HG03575 (cell line): ENCODE data around the gene NPHP4.
"Not testable (repeated sequence)": the region's sequence is repeated elsewhere in the genome, so short reads cannot be mapped to it uniquely, and the experiment has no call there.

Experiments
- ATAC-seq: cut with Tn5 transposase; IDR thresholded peaks from one replicate; pipeline ENCODE4 v1.9.1; 2021; ENCODE audit not compliant: unreplicated experiment, insufficient number of reproducible peaks, low FRiP score; ENCODE audit errors: extremely low read depth

The NPHP4 gene

GRCh38 chr1:5857508-5858090 is 134.6 kb downstream of the NPHP4 start:
- no peak for ATAC-seq

- no peak for ATAC-seq
Measured at GRCh38 chr1:5857011-5857410, 135.2 kb downstream of the NPHP4 start.

GRCh38 chr1:5856246-5856815 is 135.9 kb downstream of the NPHP4 start:
- no peak for ATAC-seq

GRCh38 chr1:5855196-5855897 is 136.9 kb downstream of the NPHP4 start:
- ATAC-seq, result no peak

- ATAC-seq, result no peak
Measured at GRCh38 chr1:5854754-5855153, 137.5 kb downstream of the NPHP4 start.

- not testable (repeated sequence) for ATAC-seq
Measured at GRCh38 chr1:5853858-5854257, 138.4 kb downstream of the NPHP4 start.

- ATAC-seq, result no peak
Measured at GRCh38 chr1:5850503-5850902, 141.7 kb downstream of the NPHP4 start.

GRCh38 chr1:5849550-5849949 is 142.7 kb downstream of the NPHP4 start:
- ATAC-seq, result no peak

GRCh38 chr1:5847013-5847659 is 145.1 kb downstream of the NPHP4 start:
- ATAC-seq, result no peak

GRCh38 chr1:5845376-5845775 is 146.8 kb downstream of the NPHP4 start:
- no peak for ATAC-seq

GRCh38 chr1:5844442-5844841 is 147.8 kb downstream of the NPHP4 start:
- no peak for ATAC-seq

GRCh38 chr1:5843521-5844096 is 148.6 kb downstream of the NPHP4 start:
- ATAC-seq, result no peak

GRCh38 chr1:5842679-5843078 is 149.5 kb downstream of the NPHP4 start:
- ATAC-seq, result no peak

GRCh38 chr1:5840551-5841001 is 151.6 kb downstream of the NPHP4 start:
- ATAC-seq, result no peak

GRCh38 chr1:5839881-5840550 is 152.2 kb downstream of the NPHP4 start:
- ATAC-seq, result no peak

- ATAC-seq, result no peak
Measured at GRCh38 chr1:5839161-5839880, 152.9 kb downstream of the NPHP4 start.

GRCh38 chr1:5837976-5838653 is 154.1 kb downstream of the NPHP4 start:
- ATAC-seq, result no peak
